Measurements from ENCODE around the gene UBL4B. TPM values are rescaled to one million over a fixed set of nuclear protein-coding genes. Genes with fewer than 3 reads are reported as not detected.

UBL4B gene
- total and polyA plus RNA-seq, 8 donors = not detected

GRCh38 chr1:110132682-110133081 is 20.4 kb downstream of the UBL4B start:
- H3K27me3 ChIP-seq = peaks cover 0 to 60% (median 30%) of the 10 kb centered on the region in 3 donors

GRCh38 chr1:110133436-110133835 is 21.2 kb downstream of the UBL4B start:
- Histone ChIP-seq H3K27ac (no peak overlapping the region), H3K4me1 (peaks cover 0 to 18% (median 11%) of the 10 kb centered on the region in 4 donors), H3K27me3 (peaks cover 0 to 62% (median 30%) of the 10 kb centered on the region in 3 donors), H3K9me3 (no peaks in the 10 kb centered on the region), H3K4me3 (no peak overlapping the region), H3K36me3 (no peaks in the 10 kb centered on the region)
- 80 to 94% (median 90%) methylated on average over 4 of the region's 4 CpGs for WGBS, 5 donors
- TF ChIP-seq POLR2AphosphoS5 (IDR thresholded peaks at IDR 0.05) (no peak), EP300 (IDR thresholded peaks at IDR 0.05) (no peak)
- TF ChIP-seq, protein P1, sequence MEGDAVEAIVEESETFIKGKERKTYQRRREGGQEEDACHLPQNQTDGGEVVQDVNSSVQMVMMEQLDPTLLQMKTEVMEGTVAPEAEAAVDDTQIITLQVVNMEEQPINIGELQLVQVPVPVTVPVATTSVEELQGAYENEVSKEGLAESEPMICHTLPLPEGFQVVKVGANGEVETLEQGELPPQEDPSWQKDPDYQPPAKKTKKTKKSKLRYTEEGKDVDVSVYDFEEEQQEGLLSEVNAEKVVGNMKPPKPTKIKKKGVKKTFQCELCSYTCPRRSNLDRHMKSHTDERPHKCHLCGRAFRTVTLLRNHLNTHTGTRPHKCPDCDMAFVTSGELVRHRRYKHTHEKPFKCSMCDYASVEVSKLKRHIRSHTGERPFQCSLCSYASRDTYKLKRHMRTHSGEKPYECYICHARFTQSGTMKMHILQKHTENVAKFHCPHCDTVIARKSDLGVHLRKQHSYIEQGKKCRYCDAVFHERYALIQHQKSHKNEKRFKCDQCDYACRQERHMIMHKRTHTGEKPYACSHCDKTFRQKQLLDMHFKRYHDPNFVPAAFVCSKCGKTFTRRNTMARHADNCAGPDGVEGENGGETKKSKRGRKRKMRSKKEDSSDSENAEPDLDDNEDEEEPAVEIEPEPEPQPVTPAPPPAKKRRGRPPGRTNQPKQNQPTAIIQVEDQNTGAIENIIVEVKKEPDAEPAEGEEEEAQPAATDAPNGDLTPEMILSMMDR (IDR thresholded peaks at IDR 0.05) = no peak
- DNase-seq = no peak
- intact Hi-C loops (cut with DNase I; ENCODE audit: low total_unique reads) = no loop called here

More at GRCh38 chr1:110132682-110133081, 20.4 kb downstream of the UBL4B start:
- H3K4me1 ChIP-seq = peaks cover 0 to 18% (median 11%) of the 10 kb centered on the region in 4 donors
- intact Hi-C loops (cut with DNase I; ENCODE audit: low total_unique reads) = no loop called here
- no peak overlapping the region for H3K4me3 ChIP-seq
- no peaks in the 10 kb centered on the region for H3K36me3 ChIP-seq
- no peak overlapping the region for H3K27ac ChIP-seq
- TF ChIP-seq, protein P1 (IDR thresholded peaks at IDR 0.05) = no peak
- TF ChIP-seq POLR2AphosphoS5 (IDR thresholded peaks at IDR 0.05) = no peak
- TF ChIP-seq EP300 (IDR thresholded peaks at IDR 0.05) = no peak
- TF ChIP-seq POLR2A (IDR thresholded peaks at IDR 0.05) = no peak
- DNase-seq = no peak
- H3K9me3 ChIP-seq = no peaks in the 10 kb centered on the region

DNA sequence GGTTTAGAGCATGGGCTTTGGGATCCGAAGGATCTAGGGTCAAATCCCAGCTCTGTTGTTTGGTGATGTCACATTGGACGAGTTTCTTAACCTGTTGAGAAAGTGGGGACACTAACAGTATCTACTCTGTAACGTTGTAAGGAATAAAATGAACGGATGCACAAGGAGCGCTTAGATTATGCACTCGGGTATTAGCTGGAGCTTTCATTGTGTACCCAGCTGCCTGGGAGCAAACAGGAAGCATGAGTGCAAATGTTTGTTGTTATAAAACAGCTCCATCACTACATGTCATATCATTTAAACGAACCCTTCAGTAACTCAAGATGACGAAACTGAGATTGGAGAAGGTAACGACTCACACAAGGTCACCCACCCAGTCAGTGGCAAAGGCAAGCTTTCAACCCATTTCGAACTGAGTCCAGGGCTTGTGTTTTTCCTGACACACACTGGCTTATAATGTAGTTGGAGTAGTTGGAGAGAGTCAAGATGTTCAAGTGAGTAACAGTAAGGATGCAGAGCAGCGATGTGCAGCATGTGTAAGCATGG is 21.9 kb downstream of the UBL4B start:
- intact Hi-C loops (cut with DNase I; ENCODE audit: low total_unique reads) = no loop called here
- Histone ChIP-seq H3K4me3 (no peak overlapping the region), H3K27ac (no peak overlapping the region), H3K36me3 (no peaks in the 10 kb centered on the region), H3K4me1 (peaks cover 0 to 18% (median 11%) of the 10 kb centered on the region in 4 donors), H3K9me3 (no peaks in the 10 kb centered on the region), H3K27me3 (peaks cover 0 to 55% (median 30%) of the 10 kb centered on the region in 3 donors)
- no peak for DNase-seq
- WGBS, 5 donors = 39 to 55% (median 45%) methylated on average over 11 of the region's 11 CpGs
- TF ChIP-seq POLR2AphosphoS5 (IDR thresholded peaks at IDR 0.05) (no peak), EP300 (IDR thresholded peaks at IDR 0.05) (no peak), POLR2A (IDR thresholded peaks at IDR 0.05) (no peak)
- TF ChIP-seq, protein P1 (IDR thresholded peaks at IDR 0.05) = no peak

GRCh38 chr1:110135246-110135645 is 23.0 kb downstream of the UBL4B start:
- Histone ChIP-seq H3K4me1 (peaks cover 0 to 12% (median 5%) of the 10 kb centered on the region in 4 donors), H3K4me3 (no peak overlapping the region), H3K27me3 (peaks cover 0 to 47% (median 21%) of the 10 kb centered on the region in 3 donors), H3K27ac (no peak overlapping the region), H3K36me3 (no peaks in the 10 kb centered on the region), H3K9me3 (no peaks in the 10 kb centered on the region)
- TF ChIP-seq POLR2A (IDR thresholded peaks at IDR 0.05) (no peak), EP300 (IDR thresholded peaks at IDR 0.05) (no peak), POLR2AphosphoS5 (IDR thresholded peaks at IDR 0.05) (no peak)
- TF ChIP-seq, protein P1 (IDR thresholded peaks at IDR 0.05) = no peak
- intact Hi-C loops (cut with DNase I; ENCODE audit: low total_unique reads) = no loop called here
- WGBS, 5 donors = 20 to 55% (median 29%) methylated on average over 3 to 4 of the region's 4 CpGs
- DNase-seq = peak in 1 of 2 donors; percentile 31

Measured in stomach (tissue), 9 donors.